ENCODE data around the gene C22orf15. TPM values are rescaled to one million over a fixed set of nuclear protein-coding genes. Genes with fewer than 3 reads are reported as not detected.

Gene C22orf15
- total RNA-seq, 1 experiment from 2014 or later: not detected

- no peak for TF ChIP-seq REST (IDR thresholded peaks at IDR 0.05; ENCODE audit: low read depth)
- TF ChIP-seq TCF7L2 (IDR thresholded peaks at IDR 0.05; ENCODE audit: borderline replicate concordance, extremely low read depth, insufficient read depth, insufficient read length): no peak
- TF ChIP-seq EZH2phosphoT487 (IDR thresholded peaks at IDR 0.05; ENCODE audit: borderline replicate concordance): no peak
- no peak for TF ChIP-seq EZH2 (IDR thresholded peaks at IDR 0.05)
- no peak for TF ChIP-seq ZNF274 (IDR thresholded peaks at IDR 0.05; ENCODE audit: low read depth, low read length)
- no peak for TF ChIP-seq SP1 (IDR thresholded peaks at IDR 0.05; ENCODE audit: low read depth)
Measured at GRCh38 chr22:23718371-23719165, 44.2 kb upstream of the C22orf15 start (continued).

DNA sequence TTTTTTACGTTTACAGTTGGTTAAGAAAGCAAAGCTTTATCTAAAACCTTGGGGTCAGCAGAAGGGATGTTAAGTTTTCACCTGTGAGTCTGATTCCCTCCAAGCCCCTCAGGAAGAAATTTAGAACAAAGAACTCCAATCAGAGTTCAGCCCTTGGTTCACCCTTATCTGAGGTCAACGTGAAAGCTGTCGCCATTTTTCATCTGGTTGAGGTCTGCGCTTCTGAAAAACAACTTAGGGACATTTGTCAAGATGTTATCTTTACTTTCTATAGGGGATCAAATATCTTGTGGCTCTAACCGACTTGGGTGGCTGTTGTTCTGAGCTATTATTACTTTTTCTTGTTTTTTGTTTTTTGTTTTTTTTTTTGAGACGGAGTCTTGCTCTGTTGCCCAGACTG lies 41.9 kb upstream of the C22orf15 start:
- Histone ChIP-seq H2AFZ (ENCODE audit: low read depth, low read length, poor library complexity, severe bottlenecking) (no peak overlapping the region), H3K27me3 (ENCODE audit: insufficient read depth, low read length) (no peaks in the 10 kb centered on the region), H4K20me1 (ENCODE audit: insufficient read depth) (no peaks in the 10 kb centered on the region), H3K27ac (ENCODE audit: low read depth, low read length) (no peak overlapping the region), H3K79me2 (ENCODE audit: insufficient read depth, low read length) (peaks cover 13% of the 10 kb centered on the region), H3K4me1 (ENCODE audit: control insufficient read depth in 1 of 2, insufficient read depth in 2 of 2, low read length in 2 of 2) (peaks cover 12 to 26% of the 10 kb centered on the region in 2 experiments), H3K36me3 (ENCODE audit: control insufficient read depth in 1 of 2, insufficient read depth in 2 of 2, low read length in 2 of 2) (no peaks in the 10 kb centered on the region), H3K4me3 (replicated peaks in 1 of 2; ENCODE audit: low read depth in 1 of 2, low read length in 2 of 2) (no peak overlapping the region), H3K9me3 (ENCODE audit: control insufficient read depth in 1 of 2, insufficient read depth in 1 of 2, low read depth in 1 of 2, low read length in 2 of 2) (no peaks in the 10 kb centered on the region), H3K4me2 (ENCODE audit: low read length) (no peak overlapping the region), H3K9ac (ENCODE audit: low read length) (no peak overlapping the region), H3K9me2 (ENCODE audit: insufficient read depth) (no peaks in the 10 kb centered on the region)
- RAD21 ChIA-PET (ENCODE audit: low non-redundant PET in 1 of 2, low total read pairs in 2 of 2, uncharacterized antibody in 2 of 2, unreplicated experiment in 2 of 2): no interaction called here
- DNase-seq (ENCODE audit: low read depth, low spot score) (no peak), ATAC-seq (no peak)
- CTCF ChIA-PET: no interaction called here
- intact Hi-C loops (cut with micrococcal nuclease): no loop called here
- POLR2A ChIA-PET: no interaction called here
- no TSS peak for BruUV-seq (replicated peaks)
- TF ChIP-seq, protein P1, sequence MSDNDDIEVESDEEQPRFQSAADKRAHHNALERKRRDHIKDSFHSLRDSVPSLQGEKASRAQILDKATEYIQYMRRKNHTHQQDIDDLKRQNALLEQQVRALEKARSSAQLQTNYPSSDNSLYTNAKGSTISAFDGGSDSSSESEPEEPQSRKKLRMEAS (IDR thresholded peaks at IDR 0.05): no peak
- TF ChIP-seq POLR2AphosphoS5 (IDR thresholded peaks at IDR 0.05; ENCODE audit: low read depth, low read length) (no peak), RAD21 (IDR thresholded peaks at IDR 0.05; ENCODE audit: low read depth) (no peak), ATF3 (IDR thresholded peaks at IDR 0.05) (no peak), EGR1 (IDR thresholded peaks at IDR 0.05; ENCODE audit: low read depth) (no peak), ZFX (IDR thresholded peaks at IDR 0.05) (no peak), FOSL1 (IDR thresholded peaks at IDR 0.05; ENCODE audit: low read depth) (no peak), ZNF274 (IDR thresholded peaks at IDR 0.05; ENCODE audit: low read depth, low read length) (no peak), SP1 (IDR thresholded peaks at IDR 0.05; ENCODE audit: low read depth) (no peak), CEBPB (IDR thresholded peaks at IDR 0.05; ENCODE audit: low read depth) (no peak), EZH2 (IDR thresholded peaks at IDR 0.05) (no peak)
- TF ChIP-seq, protein P2, sequence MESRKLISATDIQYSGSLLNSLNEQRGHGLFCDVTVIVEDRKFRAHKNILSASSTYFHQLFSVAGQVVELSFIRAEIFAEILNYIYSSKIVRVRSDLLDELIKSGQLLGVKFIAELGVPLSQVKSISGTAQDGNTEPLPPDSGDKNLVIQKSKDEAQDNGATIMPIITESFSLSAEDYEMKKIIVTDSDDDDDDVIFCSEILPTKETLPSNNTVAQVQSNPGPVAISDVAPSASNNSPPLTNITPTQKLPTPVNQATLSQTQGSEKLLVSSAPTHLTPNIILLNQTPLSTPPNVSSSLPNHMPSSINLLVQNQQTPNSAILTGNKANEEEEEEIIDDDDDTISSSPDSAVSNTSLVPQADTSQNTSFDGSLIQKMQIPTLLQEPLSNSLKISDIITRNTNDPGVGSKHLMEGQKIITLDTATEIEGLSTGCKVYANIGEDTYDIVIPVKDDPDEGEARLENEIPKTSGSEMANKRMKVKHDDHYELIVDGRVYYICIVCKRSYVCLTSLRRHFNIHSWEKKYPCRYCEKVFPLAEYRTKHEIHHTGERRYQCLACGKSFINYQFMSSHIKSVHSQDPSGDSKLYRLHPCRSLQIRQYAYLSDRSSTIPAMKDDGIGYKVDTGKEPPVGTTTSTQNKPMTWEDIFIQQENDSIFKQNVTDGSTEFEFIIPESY (IDR thresholded peaks at IDR 0.05; ENCODE audit: extremely low read depth, insufficient replicate concordance, low read length): no peak
